H1 (cell line): ENCODE results near the gene SDC4. TPM values are rescaled to one million over a fixed set of nuclear protein-coding genes. Genes with fewer than 3 reads are reported as not detected.
A peak's percentile ranks its signal among the peaks of the same experiment; 100 is the strongest.

Experiments used
- CTCF ChIA-PET: fragments of 300-600 bp; sonication (Branson Sonifier 250); formaldehyde crosslinking; loops from one replicate; lab custom pipeline; 2021; ENCODE audit not compliant: partially characterized antibody; lab: Charles Lee
- POLR2A ChIA-PET: fragments of 300-600 bp; sonication (Branson Sonifier 250); formaldehyde crosslinking; loops from one replicate; lab custom pipeline; 2021; ENCODE audit warnings: inconsistent platforms; ENCODE audit not compliant: partially characterized antibody; lab: Charles Lee
- DNase-seq, 2 experiments: peaks; one replicate each; pipeline versions ENCODE4 v3.0.0 to v3.0.0-alpha.2; 2010 to 2022; ENCODE audit warnings: low spot score in 2 of 2, low read depth in 1 of 2, mixed read lengths in 1 of 2
- FAIRE-seq: peaks from 2 replicates; lab custom pipeline; 2011; peaks lifted over from hg19 to GRCh38; lab: Jason Lieb, UNC
- H2AFZ ChIP-seq: 2 replicates; pipeline ENCODE4 v1.8.1; 2012; ENCODE audit warnings: low read length, inconsistent platforms
- H2AK5ac ChIP-seq: 2 replicates; pipeline ENCODE4 v1.6.1; 2013; ENCODE audit warnings: low read depth, low read length
- H2BK120ac ChIP-seq: replicated peaks from 2 replicates; pipeline ENCODE3; 2013; ENCODE audit warnings: low read depth, low read length, inconsistent platforms
- H2BK12ac ChIP-seq: 2 replicates; pipeline ENCODE4 v1.6.1; 2013; ENCODE audit warnings: low read depth, low read length
- H2BK15ac ChIP-seq: 2 replicates; pipeline ENCODE4 v1.6.1; 2013; ENCODE audit warnings: low read length
- H2BK20ac ChIP-seq: 2 replicates; pipeline ENCODE4 v1.6.1; 2013; ENCODE audit warnings: low read length
- H2BK5ac ChIP-seq: 2 replicates; pipeline ENCODE4 v1.6.1; 2013; ENCODE audit warnings: low read depth, low read length
- H3K14ac ChIP-seq: 2 replicates; pipeline ENCODE4 v1.6.1; 2013; ENCODE audit warnings: inconsistent platforms; ENCODE audit not compliant: insufficient read length
- H3K18ac ChIP-seq: 2 replicates; pipeline ENCODE4 v1.6.1; 2013; ENCODE audit warnings: low read length; ENCODE audit errors: extremely low read depth
- H3K23ac ChIP-seq: 2 replicates; pipeline ENCODE4 v1.6.1; 2013; ENCODE audit warnings: inconsistent platforms; ENCODE audit not compliant: insufficient read length
- H3K23me2 ChIP-seq: 2 replicates; pipeline ENCODE4 v1.6.1; 2013; ENCODE audit warnings: low read depth, low read length
- H3K27ac ChIP-seq: 2 replicates; pipeline ENCODE4 v1.6.1; 2011; ENCODE audit warnings: low read depth, low read length, inconsistent platforms
- H3K27me3 ChIP-seq, 4 experiments: replicated peaks in 1 of 4; 1 replicate in 1 of 4; 2 replicates in 3 of 4; pipeline versions ENCODE4 v1.6.1 to v1.8.1; 2011 to 2013; ENCODE audit warnings: low read length in 3 of 4, mild to moderate bottlenecking in 3 of 4, inconsistent platforms in 2 of 4, mixed read lengths in 2 of 4, moderate library complexity in 1 of 4; ENCODE audit not compliant: control insufficient read depth in 3 of 4, insufficient read depth in 3 of 4; ENCODE audit errors: extremely low read depth in 1 of 4
- H3K36me3 ChIP-seq, 4 experiments: 2 replicates each; pipeline versions ENCODE4 v1.6.1 to v1.8.1; 2011 to 2013; ENCODE audit warnings: mild to moderate bottlenecking in 4 of 4, low read length in 3 of 4, moderate library complexity in 2 of 4, control low read depth in 1 of 4, inconsistent platforms in 1 of 4; ENCODE audit not compliant: insufficient read depth in 4 of 4, control insufficient read depth in 2 of 4
- H3K4ac ChIP-seq: replicated peaks from 2 replicates; pipeline ENCODE3; 2013; ENCODE audit warnings: low read length, low read depth, mixed read lengths, inconsistent platforms; ENCODE audit not compliant: insufficient read length
- H3K4me1 ChIP-seq, 4 experiments: replicated peaks in 1 of 4; 1 replicate in 1 of 4; 2 replicates in 3 of 4; pipeline versions ENCODE4 v1.6.1 to v1.8.1; 2011 to 2013; ENCODE audit warnings: low read length in 3 of 4, inconsistent platforms in 2 of 4, mixed read lengths in 1 of 4; ENCODE audit not compliant: insufficient read depth in 4 of 4, control insufficient read depth in 3 of 4
- H3K4me2 ChIP-seq, 2 experiments: 2 replicates each; pipeline versions ENCODE4 v1.6.1 to v1.8.1; 2011 to 2013; ENCODE audit warnings: low read depth in 2 of 2, low read length in 2 of 2, control low read depth in 1 of 2, inconsistent platforms in 1 of 2, mild to moderate bottlenecking in 1 of 2; ENCODE audit not compliant: insufficient read depth in 1 of 2
- H3K4me3 ChIP-seq, 4 experiments: fragments of 200-600, 300-600 bp in 1 of 4; sonication (generic), shearing (Covaris generic), sonication (Bioruptor Twin) in 1 of 4; 2 replicates each; pipeline versions ENCODE4 v1.5.1 to v1.8.1; 2011 to 2016; ENCODE audit warnings: low read length in 4 of 4, low read depth in 3 of 4, control low read depth in 2 of 4, inconsistent platforms in 2 of 4, mild to moderate bottlenecking in 2 of 4, mixed read lengths in 1 of 4, moderate library complexity in 1 of 4; ENCODE audit not compliant: insufficient read depth in 2 of 4; ENCODE audit errors: extremely low read depth in 1 of 4
- H3K56ac ChIP-seq: replicated peaks from 2 replicates; pipeline ENCODE3; 2013; ENCODE audit warnings: low read depth, mild to moderate bottlenecking, mixed read lengths, low read length, inconsistent platforms; ENCODE audit not compliant: insufficient read length
- H3K79me1 ChIP-seq: 2 replicates; pipeline ENCODE4 v1.6.1; 2013; ENCODE audit warnings: low read depth, low read length, control low read depth
- H3K79me2 ChIP-seq, 2 experiments: 2 replicates each; pipeline versions ENCODE4 v1.6.1 to v1.8.1; 2012 to 2013; ENCODE audit warnings: low read length in 2 of 2, mild to moderate bottlenecking in 2 of 2, inconsistent platforms in 1 of 2; ENCODE audit not compliant: insufficient read depth in 2 of 2, control insufficient read depth in 1 of 2
- H3K9ac ChIP-seq, 4 experiments: replicated peaks in 1 of 4; 1 replicate in 1 of 4; 2 replicates in 3 of 4; pipeline versions ENCODE4 v1.6.1 to v1.8.1; 2011 to 2013; ENCODE audit warnings: low read depth in 3 of 4, low read length in 3 of 4, control low read depth in 2 of 4, mild to moderate bottlenecking in 2 of 4, moderate library complexity in 2 of 4, inconsistent platforms in 1 of 4; ENCODE audit errors: extremely low read depth in 1 of 4
- H3K9me3 ChIP-seq, 2 experiments: 2 replicates each; pipeline versions ENCODE4 v1.6.1 to v1.8.1; 2012 to 2013; ENCODE audit warnings: mild to moderate bottlenecking in 2 of 2, moderate library complexity in 2 of 2, control low read depth in 1 of 2, inconsistent platforms in 1 of 2, low read depth in 1 of 2, low read length in 1 of 2, mixed read lengths in 1 of 2; ENCODE audit not compliant: insufficient read depth in 2 of 2
- H4K20me1 ChIP-seq, 2 experiments: replicated peaks in 1 of 2; 2 replicates each; pipeline versions ENCODE3 to v1.8.1; 2011 to 2013; ENCODE audit warnings: inconsistent platforms in 2 of 2, low read length in 2 of 2, mild to moderate bottlenecking in 1 of 2; ENCODE audit not compliant: insufficient read depth in 2 of 2, control insufficient read depth in 1 of 2
- H4K5ac ChIP-seq: 2 replicates; pipeline ENCODE4 v1.6.1; 2013; ENCODE audit warnings: low read length, low read depth, mixed read lengths, inconsistent platforms; ENCODE audit not compliant: insufficient read length
- H4K8ac ChIP-seq: 2 replicates; pipeline ENCODE4 v1.8.0; 2013; ENCODE audit warnings: mild to moderate bottlenecking, moderate library complexity, low read length, inconsistent platforms; ENCODE audit not compliant: insufficient read depth; ENCODE audit errors: extremely low read depth
- H4K91ac ChIP-seq: replicated peaks from 2 replicates; pipeline ENCODE3; 2013; ENCODE audit warnings: low read length, mixed read lengths, inconsistent platforms; ENCODE audit not compliant: insufficient read length
- SRF ChIP-seq: IDR thresholded peaks from 2 replicates; pipeline ENCODE4 v1.6.1; 2011; ENCODE audit warnings: mild to moderate bottlenecking, low read depth, low read length, moderate library complexity
- WGBS, 2 experiments: shearing (Covaris generic) in 1 of 2; methylation state at CpG; one replicate each; pipeline versions ENCODE4 v1.1.6 to v1.1.7; 2013 to 2015; ENCODE audit warnings: low lambda C conversion rate in 2 of 2, mixed read lengths in 2 of 2, inconsistent platforms in 1 of 2, low coverage in 1 of 2, missing lambda C conversion rate in 1 of 2; ENCODE audit not compliant: insufficient replicate concordance in 2 of 2, insufficient coverage in 1 of 2, insufficient read length in 1 of 2; ENCODE audit errors: extremely low coverage in 1 of 2, missing lambda C conversion rate in 1 of 2; 5-methylcytosine and 5-hydroxymethylcytosine counted together
- polyA plus RNA-seq, 7 experiments: library from polyadenylated mRNA; depleted of rRNA in 3 of 7; stranded (reverse) in 5 of 7; unstranded in 2 of 7; fragments of >200 nt in 5 of 7; fragments of 200-250 nt in 2 of 7; gene quantifications; 1 replicate in 5 of 7; 2 replicates in 1 of 7; 4 replicates in 1 of 7; pipeline versions ENCODE4 v1.2.1 to v1.2.3, GENCODE V29; 2011 to 2013; ENCODE audit warnings: missing spikeins in 2 of 7, mixed read lengths in 2 of 7
- total RNA-seq: library from RNA; stranded (reverse); fragmentation: NEBNext Ultra II Directional; extraction: Animal tissue kit (Norgen Biotek cat#: 25700); gene quantifications from 2 replicates; pipeline ENCODE4 v1.2.1, GENCODE V29; 2021

SDC4 gene
- total and polyA plus RNA-seq, 2 of the 8 experiments (the other 6 are each of a cell fraction or from before 2014, with no cell fraction given): 34.6 to 60.2 TPM

DNA sequence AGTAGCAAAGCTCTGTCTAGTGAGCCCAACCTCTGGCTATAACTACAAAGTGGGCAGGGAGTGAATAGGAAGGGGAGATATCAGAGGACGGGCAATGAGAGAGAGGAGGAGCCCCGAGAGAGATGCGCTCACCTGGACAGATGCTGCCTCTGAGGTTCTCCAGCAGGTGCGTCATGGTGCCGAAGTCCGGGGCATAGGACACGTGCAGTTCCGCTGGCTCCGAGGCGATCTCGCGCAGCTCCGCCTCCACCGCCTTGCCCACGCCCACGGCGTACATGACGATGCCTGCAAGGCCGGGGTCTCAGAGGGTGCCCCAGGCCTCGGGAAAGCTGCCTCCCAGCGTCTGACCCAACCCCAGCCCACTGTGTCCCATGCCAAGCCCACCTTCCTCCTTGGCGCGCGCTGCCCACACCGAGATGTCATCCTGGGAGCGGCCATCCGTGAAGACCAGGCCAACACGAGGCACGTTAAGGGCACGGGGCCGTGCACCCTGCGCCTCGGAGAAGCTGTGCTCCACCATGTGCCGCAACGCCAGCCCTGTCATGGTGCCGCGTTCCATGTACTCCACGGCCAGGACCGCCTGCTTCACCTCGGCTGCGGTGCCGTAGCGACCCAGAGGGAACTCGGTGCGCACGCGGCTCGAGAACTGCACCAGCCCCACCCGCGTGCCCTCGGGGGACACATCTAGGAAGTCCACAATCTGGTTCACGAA lies 50.3 kb downstream of the SDC4 start:
- Histone ChIP-seq H3K14ac (no peak overlapping the region), H3K27ac (no peak overlapping the region), H3K9me3 (peaks cover 8 to 12% of the 10 kb centered on the region in 2 experiments), H2BK5ac (no peak overlapping the region), H2BK15ac (no peak overlapping the region), H2AFZ (no peak overlapping the region), H3K27me3 (peaks cover 0 to 7% (median 4%) of the 10 kb centered on the region in 4 experiments; a peak in 3 of 7 replicates), H2BK12ac (peak overlapping the region; percentile 43; the same call in 1 of the 2 replicates), H3K23me2 (peaks cover 5% of the 10 kb centered on the region; the same call in 1 of the 2 replicates), H4K91ac (no peak overlapping the region), H4K20me1 (no peaks in the 10 kb centered on the region), H2BK20ac (no peak overlapping the region), H2BK120ac (no peak overlapping the region), H3K23ac (no peak overlapping the region), H3K4ac (no peak overlapping the region), H3K4me1 (peaks cover 0 to 5% (median 3%) of the 10 kb centered on the region in 4 experiments; a peak in 4 of 7 replicates), H3K9ac (no peak overlapping the region), H3K79me2 (no peaks in the 10 kb centered on the region), H4K5ac (no peak overlapping the region), H3K4me2 (no peak overlapping the region), H3K79me1 (no peaks in the 10 kb centered on the region), H3K18ac (no peak overlapping the region), H4K8ac (no peak overlapping the region), H2AK5ac (no peak overlapping the region), H3K56ac (no peak overlapping the region), H3K4me3 (no peak overlapping the region), H3K36me3 (0 out of 8 replicates have a peak, but pooled peaks cover 0 to 3% (median 0%) of the 10 kb centered on the region in 4 experiments)
- WGBS, 2 experiments: 90% methylated on average over 48 of the region's 52 CpGs; no CpG with 5 or more reads in 1 of the 2 experiments
- FAIRE-seq: no peak
- CTCF ChIA-PET: interaction anchor here (1.1 to 2.4 kb wide), 5 partner anchors 10 to 159 kb away, joined by 3 to 10 read pairs (median 3); partner anchors contain the start of genes MATN4 and RBPJL
- POLR2A ChIA-PET: interaction anchor here (1.8 kb wide), 1 partner anchor 11 kb away, joined by 7 read pairs; the partner anchor contains the start of gene MATN4
- no peak for DNase-seq
- no peak for TF ChIP-seq SRF
